ENCODE data around the gene TTC28. TPM values are rescaled to one million over a fixed set of nuclear protein-coding genes. Genes with fewer than 3 reads are reported as not detected.

TTC28 gene
- total and polyA plus RNA-seq, 12 donors = 3.4 to 75.6 (median 28.6) TPM

- DNase-seq = peak in 2 of 7 donors; percentile 14 to 54
- H3K27ac ChIP-seq = peak overlapping the region in 2 of 5 donors; percentile 43 to 49
- no peak for TF ChIP-seq CTCF (IDR thresholded peaks at IDR 0.05)
- no peak for TF ChIP-seq POLR2A (IDR thresholded peaks at IDR 0.05)
- intact Hi-C loops (cut with DNase I) = loop anchor here (10.0 kb wide), 2 partner anchors 555 to 565 kb away; no protein-coding TSS in a partner anchor
- WGBS, 4 donors = 88 to 100% (median 94%) methylated on average over 6 to 9 of the region's 9 CpGs
- H3K36me3 ChIP-seq (replicated peaks in 1 of 2) = no peaks in the 10 kb centered on the region
- H3K4me1 ChIP-seq (replicated peaks in 1 of 2) = peaks cover 5 to 44% of the 10 kb centered on the region in 2 donors
- H3K4me3 ChIP-seq = no peak overlapping the region
- H3K9me3 ChIP-seq (replicated peaks in 1 of 3) = no peaks in the 10 kb centered on the region
- H3K27me3 ChIP-seq = no peaks in the 10 kb centered on the region
These were observed 649.7 kb downstream of the TTC28 start for GRCh38 chr22:28029956-28030355.

GRCh38 chr22:28029201-28029948 lies 650.3 kb downstream of the TTC28 start:
- Histone ChIP-seq H3K4me3 (no peak overlapping the region), H3K27me3 (no peaks in the 10 kb centered on the region), H3K27ac (peak overlapping the region in 2 of 5 donors; percentile 43 to 49), H3K36me3 (replicated peaks in 1 of 2) (no peaks in the 10 kb centered on the region), H3K4me1 (replicated peaks in 1 of 2) (peaks cover 0 to 38% of the 10 kb centered on the region in 2 donors), H3K9me3 (replicated peaks in 1 of 3) (no peaks in the 10 kb centered on the region)
- TF ChIP-seq CTCF (IDR thresholded peaks at IDR 0.05) (no peak), POLR2A (IDR thresholded peaks at IDR 0.05) (no peak)
- intact Hi-C loops (cut with DNase I) = loop anchor here (10.0 kb wide), 2 partner anchors 555 to 565 kb away; no protein-coding TSS in a partner anchor
- peak; percentile 54 to 87 (median 69) for DNase-seq
- WGBS, 4 donors = 57 to 76% (median 71%) methylated on average over 5 to 6 of the region's 6 CpGs

GRCh38 chr22:28027453-28028448 lies 651.9 kb downstream of the TTC28 start:
- peaks cover 0 to 24% of the 10 kb centered on the region in 2 donors for H3K4me1 ChIP-seq (replicated peaks in 1 of 2)
- peak in 4 of 7 donors; percentile 8 to 49 (median 14) for DNase-seq
- intact Hi-C loops (cut with DNase I) = loop anchor here (10.0 kb wide), 2 partner anchors 557 to 567 kb away; no protein-coding TSS in a partner anchor
- no peaks in the 10 kb centered on the region for H3K27me3 ChIP-seq
- WGBS, 4 donors = 76 to 89% (median 84%) methylated on average over 10 to 13 of the region's 13 CpGs
- TF ChIP-seq CTCF (IDR thresholded peaks at IDR 0.05) (no peak), POLR2A (IDR thresholded peaks at IDR 0.05) (no peak)
- H3K9me3 ChIP-seq (replicated peaks in 1 of 3) = no peaks in the 10 kb centered on the region
- no peaks in the 10 kb centered on the region for H3K36me3 ChIP-seq (replicated peaks in 1 of 2)
- H3K27ac ChIP-seq = peak overlapping the region in 1 of 5 donors; percentile 15
- H3K4me3 ChIP-seq = no peak overlapping the region
